ACHN (cell line): Measurements from ENCODE around the gene KATNB1.
"Not testable (repeated sequence)": the region's sequence is repeated elsewhere in the genome, so short reads cannot be mapped to it uniquely, and the experiment has no call there.

ENCODE experiments used
- DNase-seq: peaks from one replicate; pipeline ENCODE4 v3.0.0-alpha.2; 2015
- in situ Hi-C: cut with HindIII; loops from 2 replicates; pipeline ENCODE4 v1.10.0; 2017; ENCODE audit warnings: low sequenced_read_pairs, low pct_ligation_motif_present, low pct_unique_long_range_greater_than_20kb

The KATNB1 gene

GRCh38 chr16:57738844-57739243, 3.3 kb downstream of the KATNB1 start:
- in situ Hi-C loops: no loop called here
- no peak for DNase-seq

DNA sequence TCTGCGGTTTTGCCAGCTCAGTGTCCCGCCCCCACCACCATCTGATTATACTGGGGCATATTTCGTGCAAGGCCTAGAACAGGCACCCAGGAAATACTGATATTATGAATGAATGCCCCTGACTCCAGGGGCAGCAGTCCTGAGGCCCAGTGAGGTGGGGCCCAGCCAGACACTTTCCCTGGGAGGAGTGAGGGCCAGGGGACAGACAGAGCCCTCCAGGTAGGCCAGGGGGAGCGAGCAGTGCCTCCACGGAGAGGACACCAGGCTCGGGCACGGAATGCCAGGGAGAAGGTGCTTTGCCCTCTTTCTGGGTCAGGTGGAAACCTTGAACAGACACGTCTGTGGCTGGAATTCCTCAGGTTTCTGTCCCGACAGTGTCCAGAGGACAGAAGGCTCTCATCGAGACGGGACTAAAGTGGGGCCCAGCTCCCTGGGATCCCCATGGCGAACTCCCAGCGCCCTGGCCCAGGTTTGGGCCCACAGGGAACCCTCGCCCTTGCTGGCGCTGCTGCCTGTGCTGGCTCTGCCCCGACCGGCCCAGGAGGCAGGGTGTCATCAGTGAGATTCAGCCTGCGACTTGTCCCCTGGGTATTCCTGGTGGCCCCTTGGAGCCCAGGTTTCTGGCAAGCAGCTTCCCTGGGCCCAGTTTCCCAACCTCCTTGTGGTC, 4.3 kb downstream of the KATNB1 start:
- in situ Hi-C loops: no loop called here

DNA sequence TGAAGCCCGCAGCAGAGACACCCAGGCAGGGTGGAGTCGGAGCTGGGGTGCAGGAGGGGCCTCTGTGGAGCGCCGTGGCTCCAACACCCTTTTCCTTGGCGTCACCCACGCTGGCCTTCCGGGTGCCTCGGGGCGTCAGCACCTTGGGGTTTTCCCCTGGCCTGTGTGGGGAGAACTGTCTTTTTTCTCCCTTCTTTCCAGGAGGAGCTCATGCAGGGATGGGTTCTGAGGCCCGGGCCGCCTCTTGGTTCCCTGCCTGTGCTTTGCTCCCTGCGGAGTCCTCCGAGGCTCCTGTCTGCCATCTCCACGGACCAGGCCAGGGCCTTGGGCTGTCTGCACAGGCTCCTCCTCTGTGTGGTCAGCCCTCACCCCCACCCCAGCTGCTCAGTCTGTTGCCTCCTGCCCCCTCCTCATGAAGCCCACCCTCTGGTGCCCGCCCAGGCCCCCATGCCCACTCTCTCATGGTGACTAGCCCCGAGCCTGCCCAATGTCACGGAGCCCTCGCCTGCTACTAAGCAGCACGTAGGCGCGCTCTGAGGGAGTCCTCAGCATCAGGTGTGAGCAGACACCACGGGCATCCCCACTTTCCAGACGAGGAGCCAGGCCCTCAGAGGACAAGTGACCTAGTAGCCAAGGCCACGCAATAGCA, 5.0 kb downstream of the KATNB1 start:
- in situ Hi-C loops: no loop called here
- DNase-seq: no peak

More for the DNA sequence above, 4.3 kb downstream of the KATNB1 start:
- no peak for DNase-seq

DNA sequence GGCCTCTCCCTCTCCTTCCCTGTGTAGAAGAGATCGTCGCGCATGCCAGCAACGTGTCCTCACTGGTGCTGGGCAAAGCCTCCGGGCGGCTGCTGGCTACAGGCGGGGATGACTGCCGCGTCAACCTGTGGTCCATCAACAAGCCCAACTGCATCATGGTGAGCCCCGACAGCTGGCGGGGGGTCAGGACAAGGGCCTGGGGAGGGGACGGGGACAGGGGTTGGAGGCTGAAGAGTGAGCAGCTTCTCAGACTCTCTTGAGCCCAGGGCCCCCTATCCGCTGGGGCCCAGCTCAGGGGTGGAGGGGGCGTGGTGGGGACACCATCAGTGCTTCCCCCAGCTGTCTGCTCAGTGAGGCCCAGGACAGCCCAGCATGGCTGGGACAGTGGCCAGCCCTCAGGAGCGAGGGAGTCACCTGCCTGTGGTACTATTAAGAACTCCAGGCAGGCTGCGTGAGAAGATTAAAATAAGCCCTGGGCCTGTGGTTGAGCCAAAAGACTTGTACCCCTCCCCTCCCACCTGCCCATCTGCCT, 6.2 kb downstream of the KATNB1 start:
- in situ Hi-C loops: no loop called here
- no peak for DNase-seq

DNA sequence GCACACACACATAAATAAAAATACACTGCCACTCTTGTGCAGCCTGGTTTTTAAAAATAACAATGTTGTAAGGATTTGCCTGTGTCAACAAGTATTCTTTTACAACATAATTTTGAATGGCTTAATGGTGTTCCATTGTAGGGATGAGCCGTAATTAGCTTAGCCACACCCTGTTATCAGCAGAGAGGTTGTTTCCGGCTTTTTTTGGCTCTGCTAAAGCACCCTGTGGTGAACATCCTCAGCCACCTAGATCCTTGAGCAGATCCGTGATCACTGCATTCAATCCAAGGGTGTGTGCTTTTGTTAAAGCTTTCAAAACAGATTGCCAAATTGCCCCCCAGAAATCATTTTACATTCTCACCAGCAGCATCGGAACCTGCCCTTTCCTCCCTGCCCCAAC, 7.0 kb downstream of the KATNB1 start:
- no peak for DNase-seq
- in situ Hi-C loops: no loop called here

- in situ Hi-C loops: no loop called here
- no peak for DNase-seq
Observed at GRCh38 chr16:57743458-57743857, 7.9 kb downstream of the KATNB1 start.

- in situ Hi-C loops: no loop called here
- no peak for DNase-seq
Observed at GRCh38 chr16:57743886-57744641, 8.5 kb downstream of the KATNB1 start.

DNA sequence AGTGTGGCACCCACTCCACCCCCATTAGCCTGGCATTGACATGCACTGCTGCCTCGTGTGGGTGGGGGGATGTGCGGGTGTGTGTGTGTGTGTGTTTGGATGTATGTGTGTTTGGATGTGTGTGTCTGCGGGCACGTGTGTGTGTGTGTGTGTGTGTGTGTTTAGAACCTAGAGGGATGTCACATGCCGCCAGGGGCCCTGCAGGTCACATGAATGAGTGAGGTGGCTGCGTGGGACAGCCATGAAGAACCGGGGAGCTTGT, 9.0 kb downstream of the KATNB1 start:
- in situ Hi-C loops: no loop called here

GRCh38 chr16:57745768-57746167, 10.2 kb downstream of the KATNB1 start:
- no peak for DNase-seq
- in situ Hi-C loops: no loop called here

More for the DNA sequence above, 9.0 kb downstream of the KATNB1 start:
- DNase-seq: no peak

- in situ Hi-C loops: not testable (repeated sequence)
Observed at GRCh38 chr16:57746316-57746715, 10.7 kb downstream of the KATNB1 start.

GRCh38 chr16:57747091-57747490, 11.5 kb downstream of the KATNB1 start:
- in situ Hi-C loops: no loop called here
- no peak for DNase-seq

More at GRCh38 chr16:57746316-57746715, 10.7 kb downstream of the KATNB1 start:
- DNase-seq: not testable (repeated sequence)

DNA sequence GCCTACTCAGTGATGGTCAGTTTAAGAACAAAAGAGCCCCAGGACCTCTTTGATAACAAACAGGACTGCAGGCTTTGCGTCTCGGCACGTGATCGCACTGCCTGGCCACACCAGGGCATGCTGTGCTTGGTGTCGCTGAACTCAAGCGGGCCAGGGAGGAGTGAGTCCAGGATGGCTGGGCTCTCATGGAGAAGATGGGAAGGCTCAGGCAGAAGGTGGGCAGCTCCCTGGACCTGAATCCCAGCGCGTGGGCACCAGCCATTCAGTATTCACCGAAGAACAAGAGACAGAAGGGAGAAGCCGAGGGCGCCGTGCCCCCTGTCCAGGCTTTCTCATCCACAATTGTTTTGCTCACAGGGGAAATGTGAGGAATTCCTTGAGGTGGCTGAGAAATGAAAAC, 11.9 kb downstream of the KATNB1 start:
- no peak for DNase-seq
- in situ Hi-C loops: no loop called here

DNA sequence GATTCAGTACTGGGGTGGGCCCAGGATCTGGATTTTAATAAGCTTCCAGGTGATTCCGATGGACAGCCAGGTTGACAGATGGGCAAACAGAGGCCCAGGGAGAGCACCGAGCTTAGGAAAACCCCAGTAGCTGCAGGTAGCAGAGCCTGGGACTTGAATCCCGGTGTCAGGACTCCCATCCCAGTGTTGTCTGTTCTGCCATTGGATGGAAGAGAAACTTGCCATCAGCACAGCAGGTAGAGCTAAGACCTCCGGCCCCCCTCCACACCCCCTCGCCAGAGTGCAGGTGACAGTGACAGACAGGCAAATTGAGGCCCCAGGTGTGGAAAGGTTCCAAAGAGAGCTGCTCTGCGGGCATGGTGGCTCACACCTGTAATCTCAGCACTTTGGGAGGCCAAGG, 12.4 kb downstream of the KATNB1 start:
- in situ Hi-C loops: no loop called here
- no peak for DNase-seq

- DNase-seq: no peak
- in situ Hi-C loops: no loop called here
Observed at GRCh38 chr16:57748596-57748995, 13.0 kb downstream of the KATNB1 start.

- in situ Hi-C loops: no loop called here
- DNase-seq: no peak
Observed at GRCh38 chr16:57749101-57749692, 13.6 kb downstream of the KATNB1 start.

DNA sequence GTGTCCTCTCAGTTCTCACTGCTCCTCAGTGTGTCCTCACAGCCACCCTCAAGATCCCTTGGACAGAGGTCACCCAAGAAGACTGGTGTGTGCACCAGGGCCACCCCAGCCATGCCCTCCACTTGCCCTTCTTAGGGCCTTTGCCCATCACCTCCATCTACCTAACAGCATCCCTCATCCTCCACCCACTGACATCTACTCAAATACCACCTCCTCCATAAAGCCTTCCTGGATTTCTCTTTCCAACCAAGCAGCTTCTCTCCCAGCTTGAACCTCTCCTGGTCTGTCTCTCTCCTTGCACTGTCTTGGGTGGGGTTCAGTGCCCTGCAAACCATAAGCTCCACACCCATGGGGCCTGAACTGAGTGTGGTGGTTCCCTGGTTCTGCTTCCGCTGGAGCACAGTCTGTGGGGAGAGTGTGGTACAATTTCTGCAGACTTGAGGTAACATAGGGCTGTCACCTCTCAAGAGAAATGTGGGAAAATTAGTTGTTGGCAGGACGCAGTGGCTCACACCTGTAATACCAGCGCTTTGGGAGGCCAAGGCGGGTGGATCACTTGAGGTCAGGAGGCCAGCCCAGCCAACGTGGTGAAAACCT, 14.4 kb downstream of the KATNB1 start:
- in situ Hi-C loops: no loop called here
- DNase-seq: no peak

- DNase-seq: no peak
- in situ Hi-C loops: no loop called here
Observed at GRCh38 chr16:57750796-57751538, 15.4 kb downstream of the KATNB1 start.

- no peak for DNase-seq
- in situ Hi-C loops: no loop called here
Observed at GRCh38 chr16:57751539-57752202, 16.1 kb downstream of the KATNB1 start.
